Measurements from ENCODE around the gene HPCAL1. TPM values are rescaled to one million over a fixed set of nuclear protein-coding genes. Genes with fewer than 3 reads are reported as not detected.

HPCAL1 gene
- total RNA-seq, 1 experiment from 2014 or later = 312 TPM

- POLR2A ChIA-PET (ENCODE audit: unreplicated experiment) = no interaction called here
- peaks cover 98% of the 10 kb centered on the region for H3K79me2 ChIP-seq (ENCODE audit: low read length)
- CTCF ChIA-PET = interaction anchor here (0.5 kb wide), 1 partner anchor 30 kb away, joined by 4 read pairs; no protein-coding TSS in a partner anchor
Observed at GRCh38 chr2:10344105-10345066, 41.7 kb downstream of the HPCAL1 start.

DNA sequence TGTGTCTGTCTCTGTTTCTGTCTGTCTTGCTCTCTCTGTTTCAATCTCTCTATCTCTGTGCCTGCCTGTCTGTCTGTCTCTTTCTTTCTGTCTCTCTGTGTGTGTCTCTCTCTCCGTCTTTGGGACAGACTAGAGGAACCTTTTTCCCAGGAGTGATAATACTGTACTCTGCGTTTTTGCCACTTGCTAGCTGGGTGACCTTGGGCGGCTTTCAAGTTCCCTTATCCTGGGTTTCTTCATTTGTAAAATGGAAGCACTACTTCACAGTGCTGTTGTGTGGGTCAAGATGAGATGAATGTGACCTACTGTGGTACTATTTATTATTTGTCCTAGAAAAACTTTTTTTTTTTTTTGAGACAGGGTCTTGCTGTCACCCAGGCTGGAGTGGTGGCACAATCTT, 42.4 kb downstream of the HPCAL1 start:
- TF ChIP-seq EZH2phosphoT487 (IDR thresholded peaks at IDR 0.05; ENCODE audit: borderline replicate concordance, low read length) (no peak), EZH2 (IDR thresholded peaks at IDR 0.05; ENCODE audit: low read length, unreplicated experiment) (no peak)
- TF ChIP-seq, protein P1, sequence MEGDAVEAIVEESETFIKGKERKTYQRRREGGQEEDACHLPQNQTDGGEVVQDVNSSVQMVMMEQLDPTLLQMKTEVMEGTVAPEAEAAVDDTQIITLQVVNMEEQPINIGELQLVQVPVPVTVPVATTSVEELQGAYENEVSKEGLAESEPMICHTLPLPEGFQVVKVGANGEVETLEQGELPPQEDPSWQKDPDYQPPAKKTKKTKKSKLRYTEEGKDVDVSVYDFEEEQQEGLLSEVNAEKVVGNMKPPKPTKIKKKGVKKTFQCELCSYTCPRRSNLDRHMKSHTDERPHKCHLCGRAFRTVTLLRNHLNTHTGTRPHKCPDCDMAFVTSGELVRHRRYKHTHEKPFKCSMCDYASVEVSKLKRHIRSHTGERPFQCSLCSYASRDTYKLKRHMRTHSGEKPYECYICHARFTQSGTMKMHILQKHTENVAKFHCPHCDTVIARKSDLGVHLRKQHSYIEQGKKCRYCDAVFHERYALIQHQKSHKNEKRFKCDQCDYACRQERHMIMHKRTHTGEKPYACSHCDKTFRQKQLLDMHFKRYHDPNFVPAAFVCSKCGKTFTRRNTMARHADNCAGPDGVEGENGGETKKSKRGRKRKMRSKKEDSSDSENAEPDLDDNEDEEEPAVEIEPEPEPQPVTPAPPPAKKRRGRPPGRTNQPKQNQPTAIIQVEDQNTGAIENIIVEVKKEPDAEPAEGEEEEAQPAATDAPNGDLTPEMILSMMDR (conservative IDR thresholded peaks at IDR 0.05; ENCODE audit: low read depth, low read length) = no peak
- CTCF ChIA-PET = no interaction called here
- DNase-seq (no peak), ATAC-seq (no peak)
- peaks cover 16% of the 10 kb centered on the region for H3K4me1 ChIP-seq (ENCODE audit: insufficient read depth, low read length)
- peaks cover 3% of the 10 kb centered on the region; the same call in 1 of the 2 replicates for H3K36me3 ChIP-seq (ENCODE audit: low read depth, low read length)
- no peak overlapping the region for H2AFZ ChIP-seq (ENCODE audit: low read length)
- H3K9ac ChIP-seq (ENCODE audit: low read length) = no peak overlapping the region
- H3K27ac ChIP-seq (ENCODE audit: low read length) = no peak overlapping the region
- POLR2A ChIA-PET (ENCODE audit: unreplicated experiment) = no interaction called here
- peaks cover 97% of the 10 kb centered on the region for H3K79me2 ChIP-seq (ENCODE audit: low read length)
- no peaks in the 10 kb centered on the region for H3K27me3 ChIP-seq (ENCODE audit: low read length)
- peaks cover 74% of the 10 kb centered on the region for H4K20me1 ChIP-seq (ENCODE audit: low read length)
- BruUV-seq (replicated peaks) = no TSS peak
- H3K9me3 ChIP-seq (ENCODE audit: low read length) = no peaks in the 10 kb centered on the region
- intact Hi-C loops (cut with micrococcal nuclease) = no loop called here
- H3K9me2 ChIP-seq (replicated peaks; ENCODE audit: low read length) = no peaks in the 10 kb centered on the region
- no peak overlapping the region for H3K4me3 ChIP-seq (ENCODE audit: low read length)
- H3F3A ChIP-seq (ENCODE audit: low read length, unreplicated experiment) = no peaks in the 10 kb centered on the region
- H3K4me2 ChIP-seq (ENCODE audit: low read length) = no peak overlapping the region

More at GRCh38 chr2:10344105-10345066, 41.7 kb downstream of the HPCAL1 start:
- peak; percentile 48 for ATAC-seq
- peaks cover 81% of the 10 kb centered on the region for H4K20me1 ChIP-seq (ENCODE audit: low read length)
- peaks cover 22% of the 10 kb centered on the region for H3K4me1 ChIP-seq (ENCODE audit: insufficient read depth, low read length)
- no peak overlapping the region for H3K4me2 ChIP-seq (ENCODE audit: low read length)
- H3K36me3 ChIP-seq (ENCODE audit: low read depth, low read length) = peaks cover 8% of the 10 kb centered on the region; the same call in 1 of the 2 replicates
- H3K27me3 ChIP-seq (ENCODE audit: low read length) = no peaks in the 10 kb centered on the region
- H3K4me3 ChIP-seq (ENCODE audit: low read length) = no peak overlapping the region
- no peak overlapping the region for H2AFZ ChIP-seq (ENCODE audit: low read length)
- intact Hi-C loops (cut with micrococcal nuclease) = no loop called here
- DNase-seq = no peak
- no peaks in the 10 kb centered on the region for H3F3A ChIP-seq (ENCODE audit: low read length, unreplicated experiment)
- BruUV-seq (replicated peaks) = no TSS peak
- no peak overlapping the region for H3K27ac ChIP-seq (ENCODE audit: low read length)
- no peak overlapping the region for H3K9ac ChIP-seq (ENCODE audit: low read length)
- no peaks in the 10 kb centered on the region for H3K9me2 ChIP-seq (replicated peaks; ENCODE audit: low read length)
- TF ChIP-seq EZH2 (IDR thresholded peaks at IDR 0.05; ENCODE audit: low read length, unreplicated experiment) = no peak
- TF ChIP-seq, protein P1 (conservative IDR thresholded peaks at IDR 0.05; ENCODE audit: low read depth, low read length) = no peak
- TF ChIP-seq EZH2phosphoT487 (IDR thresholded peaks at IDR 0.05; ENCODE audit: borderline replicate concordance, low read length) = no peak
- no peaks in the 10 kb centered on the region for H3K9me3 ChIP-seq (ENCODE audit: low read length)

DNA sequence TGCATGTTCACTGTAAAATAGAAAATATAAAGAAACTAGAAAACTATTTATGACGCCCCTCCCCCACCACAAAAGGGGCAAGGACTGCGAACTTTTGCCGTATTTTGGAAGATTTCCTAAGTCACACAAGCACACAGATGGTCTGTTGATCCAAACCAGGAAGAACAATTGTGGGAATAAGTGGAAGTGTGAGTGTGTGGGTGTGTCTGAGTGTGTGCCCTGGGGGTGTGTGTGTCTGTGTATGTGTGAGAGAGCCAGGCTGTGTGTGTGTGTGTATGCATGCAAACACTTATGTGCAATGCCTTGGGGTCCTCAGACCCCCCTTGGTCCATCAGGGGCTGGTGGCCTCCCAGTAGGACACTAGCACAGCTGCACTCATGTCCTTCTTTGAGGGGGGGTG, 43.1 kb downstream of the HPCAL1 start:
- H3K4me2 ChIP-seq (ENCODE audit: low read length) = no peak overlapping the region
- no peaks in the 10 kb centered on the region for H3K9me3 ChIP-seq (ENCODE audit: low read length)
- H3K9me2 ChIP-seq (replicated peaks; ENCODE audit: low read length) = no peaks in the 10 kb centered on the region
- ChIA-PET POLR2A (ENCODE audit: unreplicated experiment) (no interaction called here), CTCF (no interaction called here)
- no peak overlapping the region for H3K4me3 ChIP-seq (ENCODE audit: low read length)
- H2AFZ ChIP-seq (ENCODE audit: low read length) = no peak overlapping the region
- H3K9ac ChIP-seq (ENCODE audit: low read length) = no peak overlapping the region
- BruUV-seq (replicated peaks) = no TSS peak
- 0 out of 2 replicates have a peak, but pooled peaks have one; percentile 20 for ATAC-seq
- no peaks in the 10 kb centered on the region for H3K27me3 ChIP-seq (ENCODE audit: low read length)
- no peak for DNase-seq
- intact Hi-C loops (cut with micrococcal nuclease) = no loop called here
- H4K20me1 ChIP-seq (ENCODE audit: low read length) = peaks cover 68% of the 10 kb centered on the region
- no peaks in the 10 kb centered on the region for H3K36me3 ChIP-seq (ENCODE audit: low read depth, low read length)
- H3K4me1 ChIP-seq (ENCODE audit: insufficient read depth, low read length) = peaks cover 9% of the 10 kb centered on the region
- H3K79me2 ChIP-seq (ENCODE audit: low read length) = peaks cover 97% of the 10 kb centered on the region
- TF ChIP-seq, protein P1 (conservative IDR thresholded peaks at IDR 0.05; ENCODE audit: low read depth, low read length) = no peak
- TF ChIP-seq EZH2 (IDR thresholded peaks at IDR 0.05; ENCODE audit: low read length, unreplicated experiment) = no peak
- TF ChIP-seq EZH2phosphoT487 (IDR thresholded peaks at IDR 0.05; ENCODE audit: borderline replicate concordance, low read length) = no peak
- H3K27ac ChIP-seq (ENCODE audit: low read length) = no peak overlapping the region
- no peaks in the 10 kb centered on the region for H3F3A ChIP-seq (ENCODE audit: low read length, unreplicated experiment)
